ENCODE data around the gene LYVE1.

Gene LYVE1

GRCh38 chr11:10568486-10568941, at the start of gene LYVE1:
LYVE1 (minus strand) TSS chr11:10568665; CDS start chr11:10568532, 133 bp downstream.
- no peaks in the 10 kb centered on the region for H3K36me3 Mint-ChIP-seq (ENCODE audit: low read depth)
- TF ChIP-seq CTCF (IDR thresholded peaks at IDR 0.05) = no peak
- no peak for DNase-seq
- H3K27ac Mint-ChIP-seq = no peak within 1 kb of the TSS
- peaks cover 10% of the 10 kb centered on the region for H3K27me3 Mint-ChIP-seq (ENCODE audit: low read depth, poor library complexity)
- no peak within 1 kb of the TSS for H3K4me3 Mint-ChIP-seq
- no peaks in the 10 kb centered on the region for H3K9me3 Mint-ChIP-seq
- no peaks in the 10 kb centered on the region for H3K4me1 Mint-ChIP-seq

GRCh38 chr11:10617551-10617950, 49.1 kb upstream of the LYVE1 start:
- Mint-ChIP-seq H3K4me1 (no peaks in the 10 kb centered on the region), H3K9me3 (peaks cover 27% of the 10 kb centered on the region), H3K36me3 (ENCODE audit: low read depth) (peaks cover 19% of the 10 kb centered on the region), H3K27ac (no peak overlapping the region), H3K27me3 (ENCODE audit: low read depth, poor library complexity) (peaks cover 11% of the 10 kb centered on the region), H3K4me3 (no peak overlapping the region)
- DNase-seq = no peak
- TF ChIP-seq CTCF (IDR thresholded peaks at IDR 0.05) = no peak

GRCh38 chr11:10611979-10612862, 43.8 kb upstream of the LYVE1 start:
- no peak for DNase-seq
- Mint-ChIP-seq H3K27me3 (ENCODE audit: low read depth, poor library complexity) (peaks cover 5% of the 10 kb centered on the region), H3K9me3 (peaks cover 31% of the 10 kb centered on the region), H3K36me3 (ENCODE audit: low read depth) (peaks cover 35% of the 10 kb centered on the region), H3K4me3 (no peak overlapping the region), H3K4me1 (peaks cover 4% of the 10 kb centered on the region), H3K27ac (no peak overlapping the region)
- no peak for TF ChIP-seq CTCF (IDR thresholded peaks at IDR 0.05)

GRCh38 chr11:10609636-10610035, 41.2 kb upstream of the LYVE1 start:
- DNase-seq = no peak
- Mint-ChIP-seq H3K36me3 (ENCODE audit: low read depth) (peaks cover 35% of the 10 kb centered on the region), H3K9me3 (peaks cover 26% of the 10 kb centered on the region), H3K27ac (no peak overlapping the region), H3K4me1 (peaks cover 19% of the 10 kb centered on the region), H3K27me3 (ENCODE audit: low read depth, poor library complexity) (peaks cover 7% of the 10 kb centered on the region), H3K4me3 (no peak overlapping the region)
- no peak for TF ChIP-seq CTCF (IDR thresholded peaks at IDR 0.05)

GRCh38 chr11:10608584-10608983, 40.1 kb upstream of the LYVE1 start:
- Mint-ChIP-seq H3K4me3 (no peak overlapping the region), H3K4me1 (peaks cover 24% of the 10 kb centered on the region), H3K27me3 (ENCODE audit: low read depth, poor library complexity) (peaks cover 7% of the 10 kb centered on the region), H3K9me3 (peaks cover 15% of the 10 kb centered on the region), H3K27ac (no peak overlapping the region), H3K36me3 (ENCODE audit: low read depth) (peaks cover 26% of the 10 kb centered on the region)
- no peak for TF ChIP-seq CTCF (IDR thresholded peaks at IDR 0.05)
- DNase-seq = no peak
